Parathyroid adenoma (tissue), 2 donors: Measurements from ENCODE around the gene PLXNC1.

Source experiments
- H2AFZ ChIP-seq: fragments of 300-600 bp; sonication (generic); one replicate; pipeline ENCODE4 v1.7.0; 2017; ENCODE audit warnings: antibody characterized with exemption, mild to moderate bottlenecking
- H3K27ac ChIP-seq: fragments of 300-600 bp; sonication (generic); one replicate; pipeline ENCODE4 v1.7.0; 2017
- H3K27me3 ChIP-seq: fragments of 300-600 bp; sonication (generic); one replicate; pipeline ENCODE4 v1.7.0; 2017; ENCODE audit warnings: low read length; ENCODE audit not compliant: control insufficient read depth, insufficient read depth
- H3K36me3 ChIP-seq: fragments of 300-600 bp; sonication (generic); one replicate; pipeline ENCODE4 v1.7.0; 2017; ENCODE audit warnings: low read length; ENCODE audit not compliant: control insufficient read depth, insufficient read depth
- H3K4me1 ChIP-seq: fragments of 300-600 bp; sonication (generic); one replicate; pipeline ENCODE4 v1.7.0; 2017; ENCODE audit warnings: control low read depth
- H3K4me2 ChIP-seq: fragments of 300-600 bp; sonication (generic); one replicate; pipeline ENCODE4 v1.7.0; 2017; ENCODE audit warnings: low read length
- H3K4me3 ChIP-seq: fragments of 300-600 bp; sonication (generic); one replicate; pipeline ENCODE4 v1.7.0; 2017; ENCODE audit warnings: low read depth, low read length
- H3K79me2 ChIP-seq: fragments of 300-600 bp; sonication (generic); one replicate; pipeline ENCODE4 v1.7.0; 2017; ENCODE audit warnings: control low read depth
- H3K9ac ChIP-seq: fragments of 300-600 bp; sonication (generic); one replicate; pipeline ENCODE4 v1.7.0; 2017; ENCODE audit warnings: mild to moderate bottlenecking
- H3K9me3 ChIP-seq: fragments of 300-600 bp; sonication (generic); one replicate; pipeline ENCODE4 v1.7.0; 2017; ENCODE audit warnings: low read length; ENCODE audit not compliant: control insufficient read depth
- CTCF ChIP-seq: fragments of 300-600 bp; sonication (generic); IDR thresholded peaks from one replicate; pipeline ENCODE4 v1.7.0; 2017; ENCODE audit warnings: antibody characterized with exemption, mild to moderate bottlenecking
- donor health status: primary hyperparathyroidism.

The PLXNC1 gene

DNA sequence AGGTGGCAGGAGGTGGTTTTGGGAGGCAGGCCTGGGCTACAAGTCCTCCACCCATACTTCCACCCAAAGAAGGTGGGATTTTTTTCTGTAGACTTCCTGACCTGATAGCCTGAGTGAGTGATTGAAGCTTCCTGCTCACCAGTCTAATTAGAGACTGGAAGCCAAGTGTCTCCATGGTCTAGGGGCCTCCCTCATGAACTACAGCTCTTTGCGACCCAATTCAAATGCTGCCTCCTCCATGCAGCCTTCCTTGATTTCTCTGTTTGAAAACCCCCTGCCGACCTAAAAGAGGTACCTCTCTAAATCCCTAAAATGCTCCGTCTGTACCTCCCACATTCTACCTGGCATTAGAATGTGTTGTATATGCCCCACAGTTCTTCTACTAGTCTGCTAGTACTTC lies 124.9 kb downstream of the PLXNC1 start:
- no peak for TF ChIP-seq CTCF
- no peak overlapping the region for H3K9ac ChIP-seq
- H3K9me3 ChIP-seq = no peaks in the 10 kb centered on the region
- no peaks in the 10 kb centered on the region for H3K36me3 ChIP-seq
- H3K4me3 ChIP-seq = no peak overlapping the region
- no peak overlapping the region for H2AFZ ChIP-seq
- H3K4me1 ChIP-seq = no peaks in the 10 kb centered on the region
- H3K79me2 ChIP-seq = no peaks in the 10 kb centered on the region
- H3K27ac ChIP-seq = no peak overlapping the region
- no peak overlapping the region for H3K4me2 ChIP-seq
- no peaks in the 10 kb centered on the region for H3K27me3 ChIP-seq

DNA sequence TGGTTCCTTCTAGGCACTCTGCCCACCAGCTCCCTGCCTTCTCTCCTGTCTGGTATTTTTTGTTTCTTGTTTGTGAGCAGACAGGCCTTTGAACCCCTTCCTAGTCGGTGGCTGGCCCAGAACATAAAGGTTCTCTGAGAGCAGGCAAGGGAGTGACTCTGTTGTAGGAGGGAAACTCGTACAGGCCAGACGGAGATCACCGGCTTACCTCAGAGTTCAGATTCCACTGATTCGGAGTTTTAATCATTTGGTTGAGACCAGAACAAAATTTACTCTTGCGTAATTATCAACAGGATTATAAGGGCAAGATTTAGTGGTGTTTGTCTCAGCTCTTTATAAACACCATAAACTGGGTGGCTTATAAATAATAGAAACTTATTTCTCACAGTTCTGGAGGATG lies 128.3 kb downstream of the PLXNC1 start:
- H3K4me1 ChIP-seq = no peaks in the 10 kb centered on the region
- no peak overlapping the region for H2AFZ ChIP-seq
- H3K4me3 ChIP-seq = no peak overlapping the region
- no peaks in the 10 kb centered on the region for H3K9me3 ChIP-seq
- H3K79me2 ChIP-seq = no peaks in the 10 kb centered on the region
- no peak overlapping the region for H3K4me2 ChIP-seq
- no peak overlapping the region for H3K9ac ChIP-seq
- no peak overlapping the region for H3K27ac ChIP-seq
- no peaks in the 10 kb centered on the region for H3K36me3 ChIP-seq
- no peaks in the 10 kb centered on the region for H3K27me3 ChIP-seq
- no peak for TF ChIP-seq CTCF

GRCh38 chr12:94277426-94278000 lies 129.1 kb downstream of the PLXNC1 start:
- H3K4me1 ChIP-seq = no peaks in the 10 kb centered on the region
- no peaks in the 10 kb centered on the region for H3K36me3 ChIP-seq
- no peaks in the 10 kb centered on the region for H3K27me3 ChIP-seq
- no peaks in the 10 kb centered on the region for H3K9me3 ChIP-seq
- TF ChIP-seq CTCF = no peak
- H2AFZ ChIP-seq = no peak overlapping the region
- H3K79me2 ChIP-seq = no peaks in the 10 kb centered on the region
- no peak overlapping the region for H3K4me3 ChIP-seq
- H3K9ac ChIP-seq = no peak overlapping the region
- H3K4me2 ChIP-seq = no peak overlapping the region
- H3K27ac ChIP-seq = no peak overlapping the region

DNA sequence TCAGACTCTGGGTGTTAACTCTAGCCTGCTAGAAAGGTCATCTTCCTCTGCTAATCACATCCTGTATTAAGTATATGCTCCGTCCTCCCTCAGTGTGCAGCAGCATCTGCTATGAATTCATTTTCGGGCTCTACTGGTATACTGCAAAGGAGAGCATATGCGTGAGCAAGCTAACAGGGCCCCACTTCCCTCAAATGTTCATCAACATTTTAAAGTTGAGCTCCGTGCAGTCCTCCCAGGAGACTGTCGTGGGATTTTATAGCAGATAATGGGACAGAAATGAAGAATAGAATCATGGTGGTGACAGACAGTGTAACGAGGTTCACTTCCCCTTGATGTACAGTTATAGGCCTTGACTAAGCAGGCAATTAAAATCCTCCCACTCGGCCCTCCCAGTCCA lies 131.7 kb downstream of the PLXNC1 start:
- no peak overlapping the region for H3K27ac ChIP-seq
- H3K4me3 ChIP-seq = no peak overlapping the region
- no peak overlapping the region for H3K4me2 ChIP-seq
- H3K9ac ChIP-seq = no peak overlapping the region
- no peak for TF ChIP-seq CTCF
- no peaks in the 10 kb centered on the region for H3K27me3 ChIP-seq
- no peaks in the 10 kb centered on the region for H3K36me3 ChIP-seq
- H3K79me2 ChIP-seq = no peaks in the 10 kb centered on the region
- no peaks in the 10 kb centered on the region for H3K9me3 ChIP-seq
- no peaks in the 10 kb centered on the region for H3K4me1 ChIP-seq
- no peak overlapping the region for H2AFZ ChIP-seq

DNA sequence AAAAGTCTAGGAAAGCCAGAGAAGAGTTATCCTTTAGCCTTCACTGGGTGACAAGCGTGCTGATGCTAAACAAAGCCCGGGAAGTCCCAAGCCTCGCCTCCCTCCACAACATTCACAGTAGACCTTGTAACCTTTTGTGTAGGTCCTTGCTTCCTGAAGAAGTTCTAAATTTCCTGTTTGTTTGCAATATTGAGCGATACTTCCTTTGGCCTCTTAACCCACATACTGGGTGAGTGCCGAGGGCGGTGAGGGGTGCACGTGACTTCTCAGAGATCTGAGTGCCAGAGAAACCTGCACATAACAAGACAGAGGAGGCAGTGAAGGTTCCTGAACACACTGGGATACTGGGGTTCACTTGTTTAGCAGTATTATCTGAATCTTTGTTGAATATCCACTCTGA lies 134.3 kb downstream of the PLXNC1 start:
- Histone ChIP-seq H3K9ac (no peak overlapping the region), H3K79me2 (no peaks in the 10 kb centered on the region), H3K9me3 (no peaks in the 10 kb centered on the region), H3K27ac (no peak overlapping the region), H3K4me2 (no peak overlapping the region), H3K4me1 (no peaks in the 10 kb centered on the region), H3K27me3 (no peaks in the 10 kb centered on the region), H2AFZ (no peak overlapping the region), H3K4me3 (no peak overlapping the region), H3K36me3 (no peaks in the 10 kb centered on the region)
- no peak for TF ChIP-seq CTCF
